Measurements from ENCODE around the gene GHRH.

DNA sequence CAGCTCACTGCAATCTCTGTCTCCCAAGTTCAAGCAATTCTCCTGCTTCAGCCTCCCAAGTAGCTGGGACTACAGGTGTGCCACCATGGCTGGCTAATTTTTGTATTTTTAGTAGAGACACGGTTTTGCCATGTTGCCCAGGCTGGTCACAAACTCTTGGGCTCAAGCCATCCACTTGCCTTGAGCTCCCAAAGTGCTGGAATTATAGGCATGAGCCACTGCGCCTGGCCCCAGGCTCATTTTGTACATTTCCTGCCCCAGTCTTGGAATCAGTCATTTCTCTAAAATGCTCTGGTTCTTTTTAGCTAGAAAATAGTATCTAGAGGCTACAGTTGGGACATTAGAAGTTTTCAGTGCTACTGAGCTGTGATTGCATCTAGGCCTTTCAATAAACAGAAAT lies 41.4 kb upstream of the GHRH start:
- TF ChIP-seq POLR2A (IDR thresholded peaks at IDR 0.05; ENCODE audit: borderline replicate concordance, extremely low read depth, insufficient read depth, insufficient read length), result no peak
- no peak for TF ChIP-seq TCF7L2 (IDR thresholded peaks at IDR 0.05; ENCODE audit: borderline replicate concordance, extremely low read depth, insufficient read depth, insufficient read length)
- TF ChIP-seq, protein P1, sequence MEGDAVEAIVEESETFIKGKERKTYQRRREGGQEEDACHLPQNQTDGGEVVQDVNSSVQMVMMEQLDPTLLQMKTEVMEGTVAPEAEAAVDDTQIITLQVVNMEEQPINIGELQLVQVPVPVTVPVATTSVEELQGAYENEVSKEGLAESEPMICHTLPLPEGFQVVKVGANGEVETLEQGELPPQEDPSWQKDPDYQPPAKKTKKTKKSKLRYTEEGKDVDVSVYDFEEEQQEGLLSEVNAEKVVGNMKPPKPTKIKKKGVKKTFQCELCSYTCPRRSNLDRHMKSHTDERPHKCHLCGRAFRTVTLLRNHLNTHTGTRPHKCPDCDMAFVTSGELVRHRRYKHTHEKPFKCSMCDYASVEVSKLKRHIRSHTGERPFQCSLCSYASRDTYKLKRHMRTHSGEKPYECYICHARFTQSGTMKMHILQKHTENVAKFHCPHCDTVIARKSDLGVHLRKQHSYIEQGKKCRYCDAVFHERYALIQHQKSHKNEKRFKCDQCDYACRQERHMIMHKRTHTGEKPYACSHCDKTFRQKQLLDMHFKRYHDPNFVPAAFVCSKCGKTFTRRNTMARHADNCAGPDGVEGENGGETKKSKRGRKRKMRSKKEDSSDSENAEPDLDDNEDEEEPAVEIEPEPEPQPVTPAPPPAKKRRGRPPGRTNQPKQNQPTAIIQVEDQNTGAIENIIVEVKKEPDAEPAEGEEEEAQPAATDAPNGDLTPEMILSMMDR (IDR thresholded peaks at IDR 0.05 in 2 of 3, conservative IDR thresholded peaks at IDR 0.05 in 1 of 3; ENCODE audit: borderline replicate concordance in 1 of 3, insufficient read depth in 1 of 3, low read depth in 2 of 3, low read length in 2 of 3), result no peak
- no peak for TF ChIP-seq EZH2 (IDR thresholded peaks at IDR 0.05)
- no peak for TF ChIP-seq SP1 (IDR thresholded peaks at IDR 0.05; ENCODE audit: low read depth)
- no peak for TF ChIP-seq YY1 (IDR thresholded peaks at IDR 0.05; ENCODE audit: extremely low read depth, insufficient replicate concordance, low read depth, low read length)
- TF ChIP-seq EGR1 (IDR thresholded peaks at IDR 0.05; ENCODE audit: low read depth), result no peak

All from HCT116 (cell line).